ENCODE results near the gene SEMA3F. TPM values are rescaled to one million over a fixed set of nuclear protein-coding genes. Genes with fewer than 3 reads are reported as not detected.

Gene SEMA3F
- total RNA-seq (1 to 10 TPM; 1.6 to 4.8 TPM), polyA plus RNA-seq (1 to 10 TPM in 1 of 2 donors, under 1 TPM in 1; 0.60 to 2.7 TPM)

DNA sequence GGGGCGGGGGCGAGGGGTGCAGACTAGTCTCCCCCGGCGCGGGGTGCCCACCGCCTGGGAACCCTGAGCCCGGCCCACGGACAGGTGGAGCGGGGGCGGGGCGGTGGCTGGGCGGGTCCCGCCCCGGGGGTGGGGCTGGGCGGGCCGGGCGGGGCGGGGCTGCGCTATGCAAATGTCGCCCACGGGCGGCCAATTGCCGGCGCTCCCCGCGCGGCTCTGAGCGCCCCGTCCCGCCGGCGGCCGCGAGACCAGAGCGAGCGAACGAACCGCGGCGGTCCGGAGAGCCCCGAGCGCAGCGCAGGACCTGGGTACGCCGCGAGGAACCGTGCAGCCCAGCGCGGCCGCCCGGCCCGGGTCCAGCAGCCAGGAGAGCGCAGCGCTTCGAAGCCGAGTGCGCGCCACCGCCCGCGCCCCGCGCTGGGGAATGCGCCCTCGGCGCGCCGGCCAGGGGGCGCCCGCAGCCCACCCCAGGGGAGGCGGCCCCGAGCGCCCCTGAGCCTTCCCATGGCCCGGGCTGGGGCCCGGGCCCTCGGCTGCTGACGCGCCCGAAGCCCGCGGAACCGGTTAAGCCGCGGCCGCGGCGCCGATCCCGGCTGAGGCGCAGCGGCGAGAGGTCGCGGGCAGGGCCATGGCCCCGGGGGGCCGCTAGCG is at the start of gene SEMA3F:
Gene SEMA3F (plus strand): TSS at position 485 of the 651 bp plus-strand sequence. CDS start 4,299 bp downstream, outside the sequence.
- peak; percentile 72 for DNase-seq (ENCODE audit: low spot score)
- Histone ChIP-seq H3K9me3 (ENCODE audit: control insufficient read depth in 4 of 4, low read length in 3 of 4) (no peaks in the 10 kb centered on the region), H3K4me3 (ENCODE audit: low read depth in 1 of 3, low read length in 3 of 3) (peak within 1 kb of the TSS; percentile 24 to 59 (median 35)), H3K4me1 (ENCODE audit: control insufficient read depth in 4 of 4, insufficient read depth in 4 of 4, low read length in 3 of 4) (peaks cover 3 to 22% (median 11%) of the 10 kb centered on the region in 4 donors), H3K27ac (ENCODE audit: low read depth in 1 of 2, low read length in 2 of 2) (peak within 1 kb of the TSS in 1 of 2 donors; percentile 16), H3K27me3 (ENCODE audit: control insufficient read depth in 4 of 4, insufficient read depth in 4 of 4, low read length in 3 of 4) (no peaks in the 10 kb centered on the region), H3K9ac (ENCODE audit: low read depth in 1 of 2, low read length in 2 of 2) (peak within 1 kb of the TSS in 1 of 2 donors; percentile 7), H3K36me3 (ENCODE audit: control insufficient read depth in 4 of 4, insufficient read depth in 3 of 4, low read depth in 1 of 4, low read length in 3 of 4) (no peaks in the 10 kb centered on the region)
- TF ChIP-seq GABPA (IDR thresholded peaks at IDR 0.05 in 1 of 2, conservative IDR thresholded peaks at IDR 0.05 in 1 of 2) = no peak
- TF ChIP-seq, protein P1, sequence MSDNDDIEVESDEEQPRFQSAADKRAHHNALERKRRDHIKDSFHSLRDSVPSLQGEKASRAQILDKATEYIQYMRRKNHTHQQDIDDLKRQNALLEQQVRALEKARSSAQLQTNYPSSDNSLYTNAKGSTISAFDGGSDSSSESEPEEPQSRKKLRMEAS (IDR thresholded peaks at IDR 0.05) = no peak
- peak; percentile 7 for TF ChIP-seq CTCF (IDR thresholded peaks at IDR 0.05; ENCODE audit: low read depth, low read length, missing input control)
- TF ChIP-seq HNF4A (conservative IDR thresholded peaks at IDR 0.05) = no peak
- TF ChIP-seq RXRA (IDR thresholded peaks at IDR 0.05) = no peak
- under 1% methylated on average over 98 of the region's 98 CpGs for WGBS

GRCh38 chr3:50111757-50112156 is 43.4 kb upstream of the SEMA3F start:
- Histone ChIP-seq H3K27ac (ENCODE audit: low read depth in 1 of 2, low read length in 2 of 2) (no peak overlapping the region), H3K27me3 (ENCODE audit: control insufficient read depth in 4 of 4, insufficient read depth in 4 of 4, low read length in 3 of 4) (no peaks in the 10 kb centered on the region), H3K4me1 (ENCODE audit: control insufficient read depth in 4 of 4, insufficient read depth in 4 of 4, low read length in 3 of 4) (no peaks in the 10 kb centered on the region), H3K9me3 (ENCODE audit: control insufficient read depth in 4 of 4, low read length in 3 of 4) (no peaks in the 10 kb centered on the region), H3K36me3 (ENCODE audit: control insufficient read depth in 4 of 4, insufficient read depth in 3 of 4, low read depth in 1 of 4, low read length in 3 of 4) (peaks cover 52 to 96% (median 93%) of the 10 kb centered on the region in 4 donors), H3K4me3 (ENCODE audit: low read depth in 1 of 3, low read length in 3 of 3) (no peak overlapping the region), H3K9ac (ENCODE audit: low read depth in 1 of 2, low read length in 2 of 2) (no peak overlapping the region)
- 85% methylated on average over 5 of the region's 5 CpGs for WGBS
- DNase-seq (ENCODE audit: low spot score) = no peak
- no peak for TF ChIP-seq GABPA (IDR thresholded peaks at IDR 0.05 in 1 of 2, conservative IDR thresholded peaks at IDR 0.05 in 1 of 2)
- TF ChIP-seq YY1 (IDR thresholded peaks at IDR 0.05) = no peak
- no peak for TF ChIP-seq TAF1 (conservative IDR thresholded peaks at IDR 0.05)
- TF ChIP-seq, protein P1 (IDR thresholded peaks at IDR 0.05) = no peak
- TF ChIP-seq RAD21 (IDR thresholded peaks at IDR 0.05) = no peak
- TF ChIP-seq FOXA1 (IDR thresholded peaks at IDR 0.05) = no peak
- TF ChIP-seq HNF4A (conservative IDR thresholded peaks at IDR 0.05) = no peak
- no peak for TF ChIP-seq FOXA2 (IDR thresholded peaks at IDR 0.05)
- no peak for TF ChIP-seq HNF4G (IDR thresholded peaks at IDR 0.05)
- TF ChIP-seq, protein P2, sequence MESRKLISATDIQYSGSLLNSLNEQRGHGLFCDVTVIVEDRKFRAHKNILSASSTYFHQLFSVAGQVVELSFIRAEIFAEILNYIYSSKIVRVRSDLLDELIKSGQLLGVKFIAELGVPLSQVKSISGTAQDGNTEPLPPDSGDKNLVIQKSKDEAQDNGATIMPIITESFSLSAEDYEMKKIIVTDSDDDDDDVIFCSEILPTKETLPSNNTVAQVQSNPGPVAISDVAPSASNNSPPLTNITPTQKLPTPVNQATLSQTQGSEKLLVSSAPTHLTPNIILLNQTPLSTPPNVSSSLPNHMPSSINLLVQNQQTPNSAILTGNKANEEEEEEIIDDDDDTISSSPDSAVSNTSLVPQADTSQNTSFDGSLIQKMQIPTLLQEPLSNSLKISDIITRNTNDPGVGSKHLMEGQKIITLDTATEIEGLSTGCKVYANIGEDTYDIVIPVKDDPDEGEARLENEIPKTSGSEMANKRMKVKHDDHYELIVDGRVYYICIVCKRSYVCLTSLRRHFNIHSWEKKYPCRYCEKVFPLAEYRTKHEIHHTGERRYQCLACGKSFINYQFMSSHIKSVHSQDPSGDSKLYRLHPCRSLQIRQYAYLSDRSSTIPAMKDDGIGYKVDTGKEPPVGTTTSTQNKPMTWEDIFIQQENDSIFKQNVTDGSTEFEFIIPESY (IDR thresholded peaks at IDR 0.05) = no peak
- no peak for TF ChIP-seq EGR1 (IDR thresholded peaks at IDR 0.05; ENCODE audit: low read depth in 2 of 2)
- TF ChIP-seq SP1 (IDR thresholded peaks at IDR 0.05) = no peak
- no peak for TF ChIP-seq NR2F2 (IDR thresholded peaks at IDR 0.05)
- TF ChIP-seq JUND (IDR thresholded peaks at IDR 0.05) = no peak
- TF ChIP-seq REST (IDR thresholded peaks at IDR 0.05) = no peak
- TF ChIP-seq CTCF (IDR thresholded peaks at IDR 0.05; ENCODE audit: low read depth, low read length, missing input control) = no peak
- no peak for TF ChIP-seq RXRA (IDR thresholded peaks at IDR 0.05)
- TF ChIP-seq ATF3 (IDR thresholded peaks at IDR 0.05) = no peak

Data from liver (tissue), 9 donors.